OCI-LY3 (cell line): ENCODE measurements around the gene FAM107B.

Experiments used
- H2AFZ ChIP-seq: fragments of 200-600, 300-600 bp; shearing (Covaris generic); 2 replicates; pipeline ENCODE4 v1.6.0; 2014; ENCODE audit warnings: antibody characterized with exemption, low read depth, low read length
- H3K27ac ChIP-seq: fragments of 200-600, 300-600 bp; sonication (generic); 2 replicates; pipeline ENCODE4 v1.5.1; 2014; ENCODE audit warnings: mild to moderate bottlenecking, low read length, moderate library complexity, mixed read lengths
- H3K27me3 ChIP-seq: fragments of 200-600, 300-600 bp; sonication (generic); 2 replicates; pipeline ENCODE4 v1.6.1; 2014; ENCODE audit warnings: low read depth, low read length, mixed read lengths
- H3K36me3 ChIP-seq: fragments of 200-600, 300-600 bp; sonication (generic); replicated peaks from 2 replicates; pipeline ENCODE3; 2014; ENCODE audit warnings: low read depth, low read length, mixed read lengths
- H3K4me1 ChIP-seq: fragments of 300-600, 200-600 bp; sonication (generic); 2 replicates; pipeline ENCODE4 v1.6.1; 2014; ENCODE audit warnings: low read length, mixed read lengths
- H3K4me2 ChIP-seq: fragments of 200-600, 300-600 bp; sonication (generic); 2 replicates; pipeline ENCODE4 v1.6.1; 2014; ENCODE audit warnings: low read length, mixed read lengths
- H3K4me3 ChIP-seq: fragments of 300-600, 200-600 bp; sonication (generic); 2 replicates; pipeline ENCODE4 v1.5.1; 2014; ENCODE audit warnings: antibody characterized with exemption, mild to moderate bottlenecking, low read length, moderate library complexity
- H3K79me2 ChIP-seq: fragments of 300-600, 200-600 bp; shearing (Covaris generic); 2 replicates; pipeline ENCODE4 v1.6.1; 2014; ENCODE audit warnings: mild to moderate bottlenecking, low read length, mixed read lengths
- H3K9ac ChIP-seq: fragments of 300-600, 200-600 bp; shearing (Covaris generic); 2 replicates; pipeline ENCODE4 v1.6.0; 2014; ENCODE audit warnings: mild to moderate bottlenecking, low read length, moderate library complexity
- H3K9me3 ChIP-seq: fragments of 200-600, 300-600 bp; shearing (Covaris generic); 2 replicates; pipeline ENCODE4 v1.6.1; 2014; ENCODE audit warnings: low read length, mixed read lengths; ENCODE audit not compliant: insufficient read depth
- H4K20me1 ChIP-seq: fragments of 200-600, 300-600 bp; sonication (generic); 2 replicates; pipeline ENCODE4 v1.6.1; 2016; ENCODE audit warnings: low read length, mixed read lengths; ENCODE audit not compliant: insufficient read depth
- CTCF ChIP-seq: fragments of 200-600, 300-600 bp; sonication (generic); IDR thresholded peaks from 2 replicates; pipeline ENCODE4 v1.5.1; 2014; ENCODE audit warnings: antibody characterized with exemption, low read length, low read depth
- EZH2phosphoT487 ChIP-seq: fragments of 200-600 bp; shearing (Covaris generic); IDR thresholded peaks from 2 replicates; pipeline ENCODE4 v1.6.1; 2018; ENCODE audit warnings: antibody characterized with exemption, mixed run types, low read depth

The FAM107B gene

DNA sequence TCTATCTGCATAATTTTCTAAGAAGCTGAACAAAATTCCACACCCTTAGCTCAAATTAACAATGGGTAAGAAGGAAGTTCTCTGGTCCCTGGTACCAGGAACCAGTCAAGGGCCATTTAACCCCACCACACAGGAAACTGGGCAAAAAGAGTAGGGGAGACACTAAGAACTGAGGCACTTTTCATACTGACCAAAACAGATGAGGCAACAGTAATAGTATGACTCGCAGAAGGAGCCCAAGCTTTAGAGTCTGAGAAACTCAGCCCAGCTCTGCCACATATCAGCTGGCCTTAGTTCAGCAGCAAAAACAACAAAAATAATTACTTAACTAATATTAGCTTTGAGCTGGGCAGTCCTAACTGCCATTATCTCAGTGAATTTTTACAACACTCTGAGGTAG lies 221.2 kb downstream of the FAM107B start:
- H3K4me2 ChIP-seq: no peak overlapping the region
- no peaks in the 10 kb centered on the region for H3K27me3 ChIP-seq
- no peak overlapping the region for H3K9ac ChIP-seq
- no peaks in the 10 kb centered on the region for H3K9me3 ChIP-seq
- H2AFZ ChIP-seq: no peak overlapping the region
- H3K4me1 ChIP-seq: peaks cover 39% of the 10 kb centered on the region
- no peak for TF ChIP-seq CTCF
- H3K4me3 ChIP-seq: no peak overlapping the region
- no peak overlapping the region for H3K27ac ChIP-seq
- peaks cover 98% of the 10 kb centered on the region for H4K20me1 ChIP-seq
- H3K36me3 ChIP-seq: peaks cover 19% of the 10 kb centered on the region
- peaks cover 94% of the 10 kb centered on the region for H3K79me2 ChIP-seq

- H3K9ac ChIP-seq: no peak overlapping the region
- peaks cover 94% of the 10 kb centered on the region for H3K79me2 ChIP-seq
- no peak overlapping the region for H3K4me3 ChIP-seq
- H3K27ac ChIP-seq: no peak overlapping the region
- H4K20me1 ChIP-seq: peaks cover 98% of the 10 kb centered on the region
- no peak overlapping the region for H2AFZ ChIP-seq
- no peaks in the 10 kb centered on the region for H3K9me3 ChIP-seq
- TF ChIP-seq CTCF: no peak
- TF ChIP-seq EZH2phosphoT487: no peak
- no peaks in the 10 kb centered on the region for H3K27me3 ChIP-seq
- H3K36me3 ChIP-seq: peaks cover 21% of the 10 kb centered on the region
- peaks cover 33% of the 10 kb centered on the region for H3K4me1 ChIP-seq
- H3K4me2 ChIP-seq: no peak overlapping the region
These were observed 222.7 kb downstream of the FAM107B start for GRCh38 chr10:14552015-14552414.

DNA sequence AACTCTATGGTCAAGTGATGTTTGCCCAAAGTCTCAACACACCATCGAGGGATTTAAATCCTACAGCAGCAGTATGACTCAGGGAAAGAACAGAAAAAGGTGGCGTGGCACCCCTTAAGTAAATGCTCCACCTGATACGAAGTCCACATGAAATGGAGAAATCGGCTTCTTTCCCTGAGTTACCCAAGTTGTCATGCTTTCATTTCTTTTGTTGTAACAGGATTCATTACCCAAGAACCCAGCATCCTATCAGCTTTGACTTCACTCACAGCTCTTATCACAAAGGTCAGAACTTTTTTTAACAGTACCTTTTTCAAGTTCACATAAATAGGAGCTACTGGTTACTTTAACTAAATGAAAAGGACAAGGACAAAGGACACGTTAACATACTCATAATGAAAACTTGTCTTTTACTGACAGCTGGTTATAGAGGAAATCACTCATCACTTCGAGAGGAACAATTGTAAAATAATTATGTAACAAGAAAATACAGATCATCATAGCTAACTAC lies 224.2 kb downstream of the FAM107B start:
- peaks cover 25% of the 10 kb centered on the region for H3K4me1 ChIP-seq
- TF ChIP-seq EZH2phosphoT487 (no peak), CTCF (no peak)
- H3K27ac ChIP-seq: no peak overlapping the region
- no peaks in the 10 kb centered on the region for H3K9me3 ChIP-seq
- H3K79me2 ChIP-seq: peaks cover 94% of the 10 kb centered on the region
- H3K4me2 ChIP-seq: no peak overlapping the region
- peaks cover 98% of the 10 kb centered on the region for H4K20me1 ChIP-seq
- H3K4me3 ChIP-seq: no peak overlapping the region
- no peaks in the 10 kb centered on the region for H3K27me3 ChIP-seq
- H3K36me3 ChIP-seq: peaks cover 24% of the 10 kb centered on the region
- no peak overlapping the region for H2AFZ ChIP-seq
- H3K9ac ChIP-seq: no peak overlapping the region

DNA sequence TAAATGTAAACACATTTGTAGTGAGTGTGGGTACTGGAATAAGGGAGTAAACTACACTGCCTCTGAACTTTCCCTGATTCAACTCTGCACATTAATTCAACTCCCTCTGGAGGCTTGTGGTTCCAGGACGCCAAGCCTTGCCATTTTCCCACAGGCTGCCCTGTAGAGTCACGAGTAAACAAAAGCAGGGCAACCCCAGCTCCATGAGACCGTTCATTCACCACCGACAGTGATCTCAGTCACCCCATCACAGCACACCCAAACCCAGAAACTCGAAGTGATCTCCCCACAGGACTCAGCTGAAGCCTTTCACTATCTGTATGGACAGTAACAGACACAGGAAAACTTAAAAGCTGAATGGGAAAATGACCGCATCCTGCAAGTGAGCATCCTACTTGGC lies 225.2 kb downstream of the FAM107B start:
- Histone ChIP-seq H3K27ac (no peak overlapping the region), H3K27me3 (no peaks in the 10 kb centered on the region), H2AFZ (no peak overlapping the region)

DNA sequence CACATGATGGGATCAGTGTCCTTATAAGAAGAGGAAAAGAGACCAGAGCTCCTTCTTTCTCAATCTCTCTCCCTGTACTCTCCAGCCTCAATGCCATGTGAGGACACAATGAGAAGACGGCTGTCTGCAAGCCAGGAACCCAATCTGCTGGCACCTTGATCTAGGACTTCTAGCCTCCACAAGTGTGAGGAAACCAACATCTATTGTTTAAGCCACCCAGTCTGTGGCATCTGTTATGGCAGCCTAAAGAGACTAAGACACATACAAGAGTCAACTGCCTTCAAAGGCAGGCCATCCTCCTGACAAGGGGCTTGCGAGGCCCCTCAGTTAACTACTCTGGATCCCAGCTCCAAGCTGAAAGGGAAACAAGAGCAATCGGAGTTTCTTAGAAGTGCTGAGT lies 225.7 kb downstream of the FAM107B start:
- no peak overlapping the region for H2AFZ ChIP-seq

More for the DNA sequence above, 225.2 kb downstream of the FAM107B start:
- no peaks in the 10 kb centered on the region for H3K9me3 ChIP-seq
- H4K20me1 ChIP-seq: peaks cover 100% of the 10 kb centered on the region
- H3K9ac ChIP-seq: no peak overlapping the region
- no peak overlapping the region for H3K4me3 ChIP-seq
- no peak overlapping the region for H3K4me2 ChIP-seq
- peaks cover 24% of the 10 kb centered on the region for H3K36me3 ChIP-seq
- peaks cover 18% of the 10 kb centered on the region; the same call in 1 of the 2 replicates for H3K4me1 ChIP-seq
- TF ChIP-seq EZH2phosphoT487: no peak
- peaks cover 94% of the 10 kb centered on the region for H3K79me2 ChIP-seq

More for the DNA sequence above, 225.7 kb downstream of the FAM107B start:
- H3K4me2 ChIP-seq: no peak overlapping the region
- H3K27ac ChIP-seq: no peak overlapping the region
- H3K9ac ChIP-seq: no peak overlapping the region
- H3K36me3 ChIP-seq: peaks cover 21% of the 10 kb centered on the region
- TF ChIP-seq EZH2phosphoT487 (no peak), CTCF (no peak)
- H3K4me1 ChIP-seq: peaks cover 15% of the 10 kb centered on the region; the same call in 1 of the 2 replicates
- H3K27me3 ChIP-seq: no peaks in the 10 kb centered on the region
- H4K20me1 ChIP-seq: peaks cover 100% of the 10 kb centered on the region
- H3K79me2 ChIP-seq: peaks cover 94% of the 10 kb centered on the region
- H3K9me3 ChIP-seq: no peaks in the 10 kb centered on the region
- no peak overlapping the region for H3K4me3 ChIP-seq
